Activated effector memory CD4-positive, alpha-beta T cell treated with anti-CD3 and anti-CD28 coated beads, Interleukin-2, amount 50 U/mL, for 16 hours (primary cell): Measurements from ENCODE around the gene TGFBR2.
"Not testable (repeated sequence)": the region's sequence is repeated elsewhere in the genome, so short reads cannot be mapped to it uniquely, and the experiment has no call there.

Experiments used
- DNase-seq: peaks from one replicate; pipeline ENCODE4 v3.0.0-alpha.2; 2020

Gene TGFBR2

DNA sequence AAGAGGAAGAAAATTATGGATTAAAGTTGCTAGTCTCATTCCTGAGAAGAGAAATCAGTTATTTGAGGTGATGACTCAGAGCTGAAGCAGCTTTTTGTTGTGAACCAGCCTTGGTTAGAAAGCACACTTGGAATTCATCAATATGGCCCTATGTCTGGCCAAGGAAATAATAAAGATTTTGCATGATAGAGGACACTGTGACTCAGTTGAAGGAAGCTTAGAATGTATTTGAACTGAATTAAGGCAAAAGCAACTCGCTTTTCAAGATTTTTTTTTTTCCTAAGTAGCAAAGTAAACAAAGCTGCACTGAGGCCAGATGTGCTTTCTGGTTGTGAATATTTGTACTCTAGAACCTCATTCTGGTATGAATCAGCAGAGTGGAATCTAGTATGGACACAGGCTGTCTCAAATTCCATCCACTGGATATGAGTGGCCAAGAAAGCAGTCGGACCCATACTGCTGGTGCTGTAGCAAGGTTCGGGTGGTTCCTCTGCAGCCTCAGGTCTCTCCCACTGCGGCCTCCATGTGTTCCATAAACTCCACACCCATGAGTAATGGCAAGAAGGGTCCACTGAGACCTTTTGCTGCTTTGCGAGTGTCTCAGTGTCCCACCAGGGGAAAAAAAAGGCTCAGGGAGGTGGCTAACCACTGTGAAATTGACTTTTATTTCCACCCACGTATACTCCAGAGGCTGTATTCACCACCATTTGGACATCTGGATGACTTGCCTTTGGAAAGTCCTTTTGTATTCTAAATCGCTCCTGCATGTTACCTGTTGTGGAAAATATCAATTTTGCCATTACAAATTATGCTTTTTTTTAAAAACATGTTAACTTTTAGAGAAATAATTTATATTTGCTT is 53.1 kb downstream of the TGFBR2 start:
- DNase-seq: no peak

- no peak for DNase-seq
These were observed 53.7 kb downstream of the TGFBR2 start for GRCh38 chr3:30660136-30660535.

DNA sequence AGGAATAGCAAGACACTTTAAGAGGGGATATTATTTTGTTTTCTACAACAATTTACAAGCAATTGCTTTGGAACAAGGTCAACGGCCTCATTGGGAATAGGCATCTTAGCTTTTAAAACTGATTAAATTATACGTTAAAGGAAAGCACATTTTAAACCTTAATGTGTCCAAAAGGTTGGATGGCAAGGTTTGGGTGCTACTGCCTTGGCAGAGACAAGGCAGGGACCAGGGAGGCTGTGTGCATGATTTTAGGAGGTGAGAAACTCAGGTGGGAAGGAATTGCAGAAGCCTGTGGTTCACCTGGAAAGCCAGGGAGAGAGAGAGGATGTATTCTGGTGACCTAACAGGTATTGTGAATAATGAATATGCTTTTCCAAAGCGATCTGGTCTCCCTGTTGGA is 54.3 kb downstream of the TGFBR2 start:
- DNase-seq: no peak

GRCh38 chr3:30661098-30661873 is 54.9 kb downstream of the TGFBR2 start:
- no peak for DNase-seq

GRCh38 chr3:30662836-30663235 is 56.4 kb downstream of the TGFBR2 start:
- DNase-seq: no peak

DNA sequence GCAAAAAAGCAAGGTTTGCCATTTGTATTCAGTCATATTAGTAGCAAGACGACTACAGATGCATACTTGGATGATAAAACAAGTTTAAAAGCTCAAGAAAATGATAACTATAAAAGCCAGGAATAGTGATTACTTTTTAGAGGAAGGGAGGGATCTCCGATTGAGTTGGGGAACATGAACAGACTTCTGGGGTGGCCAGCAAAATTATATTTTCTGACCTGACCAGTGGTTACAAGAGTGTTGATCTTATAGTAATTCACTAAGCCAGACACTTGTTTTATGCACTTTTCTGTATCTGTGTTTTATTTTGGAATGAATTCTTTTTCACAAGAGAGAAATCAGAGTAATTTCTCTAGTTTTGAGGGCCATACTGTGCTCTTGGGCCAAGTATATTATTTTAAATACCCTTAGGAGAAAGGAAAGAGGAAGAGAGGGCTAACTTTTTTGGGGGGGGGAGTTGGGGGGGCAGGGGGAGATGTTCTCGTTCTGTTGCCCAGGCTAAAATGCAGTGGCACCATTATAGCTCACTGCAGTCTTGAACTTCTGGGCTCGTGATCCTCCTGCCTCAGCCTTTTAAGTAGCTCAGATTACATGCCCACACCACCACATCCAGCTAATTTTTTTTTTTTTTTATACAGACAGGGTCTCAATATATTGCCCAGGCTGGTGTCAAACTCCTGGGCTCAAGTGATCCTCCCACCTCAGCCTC is 57.3 kb downstream of the TGFBR2 start:
- no peak for DNase-seq

DNA sequence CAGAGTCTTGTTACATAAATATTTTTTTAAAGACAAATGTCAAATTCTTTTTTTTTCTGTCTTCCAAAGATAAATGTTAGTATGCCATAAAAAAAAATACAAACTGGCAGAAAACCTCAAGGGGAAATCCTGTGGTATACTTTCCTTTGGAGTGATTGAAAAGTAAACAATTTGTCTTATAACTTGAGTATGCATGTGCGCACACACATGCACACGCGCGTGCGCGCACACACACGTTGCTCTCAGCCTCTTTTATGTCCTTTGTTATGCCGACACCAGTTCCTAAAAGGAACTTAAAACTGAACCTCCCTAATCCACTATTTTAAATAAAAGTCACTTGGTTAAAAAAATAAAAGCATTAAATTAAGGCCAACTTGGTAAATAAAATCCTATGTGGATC is 58.1 kb downstream of the TGFBR2 start:
- DNase-seq: no peak

- no peak for DNase-seq
These were observed 58.5 kb downstream of the TGFBR2 start for GRCh38 chr3:30664884-30665283.

GRCh38 chr3:30665539-30665938 is 59.1 kb downstream of the TGFBR2 start:
- DNase-seq: no peak

DNA sequence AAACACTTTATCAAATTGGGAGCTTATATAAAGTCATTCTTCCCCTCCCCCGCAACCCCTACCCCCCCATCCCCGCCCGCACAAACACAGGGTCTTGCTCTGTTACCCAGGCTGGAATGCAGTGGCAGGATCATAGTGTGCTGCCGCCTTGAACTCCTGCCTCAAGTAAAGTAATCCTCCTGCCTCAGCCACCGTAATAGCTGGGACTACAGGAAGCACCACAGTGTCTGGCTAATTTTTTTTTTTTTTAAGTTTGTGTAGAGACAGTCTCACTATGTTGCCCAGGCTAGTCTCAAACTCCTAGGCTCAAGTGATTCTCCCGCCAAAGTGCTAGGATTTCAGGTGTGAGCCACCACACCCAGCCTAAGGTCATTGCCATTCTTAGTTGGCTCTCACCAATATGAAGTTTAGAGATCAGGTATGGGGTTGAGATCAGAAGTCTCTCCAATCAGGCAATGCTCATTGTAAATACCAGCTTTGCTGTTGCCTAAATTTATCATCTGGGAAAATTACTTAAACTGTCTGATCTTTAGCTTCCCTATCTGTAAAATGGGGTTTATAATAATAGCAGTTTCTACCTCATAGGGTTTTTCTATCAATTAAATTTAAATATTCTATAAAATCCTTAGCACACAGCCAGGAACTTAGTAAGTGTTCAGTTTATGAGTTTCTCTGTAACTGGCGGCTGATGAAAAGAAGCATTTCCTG is 60.3 kb downstream of the TGFBR2 start:
- DNase-seq: no peak

- DNase-seq: no peak
These were observed 60.9 kb downstream of the TGFBR2 start for GRCh38 chr3:30667280-30667651.

GRCh38 chr3:30668051-30668609 is 61.7 kb downstream of the TGFBR2 start:
- DNase-seq: no peak

- not testable (repeated sequence) for DNase-seq
These were observed 63.0 kb downstream of the TGFBR2 start for GRCh38 chr3:30669360-30669934.

DNA sequence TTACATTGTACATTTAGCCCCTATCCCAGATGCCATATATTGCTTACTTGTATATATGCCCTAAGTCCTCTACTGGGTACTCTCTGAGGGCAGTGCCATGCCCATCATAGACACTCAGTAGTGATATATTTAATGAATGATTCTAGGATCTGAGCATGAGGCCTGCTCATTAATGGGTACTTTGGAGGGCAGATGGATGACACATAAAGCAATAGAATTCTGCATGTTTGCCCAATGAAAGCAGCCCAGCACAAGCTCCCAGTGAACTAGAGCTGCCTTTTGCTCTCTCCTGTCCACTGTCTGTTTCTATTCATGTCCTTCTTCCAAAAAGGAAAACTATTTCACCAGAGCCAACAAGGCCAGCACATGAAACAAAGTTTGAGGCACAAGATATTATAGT is 63.9 kb downstream of the TGFBR2 start:
- DNase-seq: no peak

DNA sequence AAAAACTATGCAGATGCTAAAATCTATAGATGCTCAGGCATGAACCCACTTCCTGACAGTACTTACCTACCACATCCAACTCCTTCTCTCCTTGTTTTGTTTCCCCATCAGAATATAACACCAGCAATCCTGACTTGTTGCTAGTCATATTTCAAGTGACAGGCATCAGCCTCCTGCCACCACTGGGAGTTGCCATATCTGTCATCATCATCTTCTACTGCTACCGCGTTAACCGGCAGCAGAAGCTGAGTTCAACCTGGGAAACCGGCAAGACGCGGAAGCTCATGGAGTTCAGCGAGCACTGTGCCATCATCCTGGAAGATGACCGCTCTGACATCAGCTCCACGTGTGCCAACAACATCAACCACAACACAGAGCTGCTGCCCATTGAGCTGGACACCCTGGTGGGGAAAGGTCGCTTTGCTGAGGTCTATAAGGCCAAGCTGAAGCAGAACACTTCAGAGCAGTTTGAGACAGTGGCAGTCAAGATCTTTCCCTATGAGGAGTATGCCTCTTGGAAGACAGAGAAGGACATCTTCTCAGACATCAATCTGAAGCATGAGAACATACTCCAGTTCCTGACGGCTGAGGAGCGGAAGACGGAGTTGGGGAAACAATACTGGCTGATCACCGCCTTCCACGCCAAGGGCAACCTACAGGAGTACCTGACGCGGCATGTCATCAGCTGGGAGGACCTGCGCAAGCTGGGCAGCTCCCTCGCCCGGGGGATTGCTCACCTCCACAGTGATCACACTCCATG is 65.3 kb downstream of the TGFBR2 start:
- DNase-seq: no peak

DNA sequence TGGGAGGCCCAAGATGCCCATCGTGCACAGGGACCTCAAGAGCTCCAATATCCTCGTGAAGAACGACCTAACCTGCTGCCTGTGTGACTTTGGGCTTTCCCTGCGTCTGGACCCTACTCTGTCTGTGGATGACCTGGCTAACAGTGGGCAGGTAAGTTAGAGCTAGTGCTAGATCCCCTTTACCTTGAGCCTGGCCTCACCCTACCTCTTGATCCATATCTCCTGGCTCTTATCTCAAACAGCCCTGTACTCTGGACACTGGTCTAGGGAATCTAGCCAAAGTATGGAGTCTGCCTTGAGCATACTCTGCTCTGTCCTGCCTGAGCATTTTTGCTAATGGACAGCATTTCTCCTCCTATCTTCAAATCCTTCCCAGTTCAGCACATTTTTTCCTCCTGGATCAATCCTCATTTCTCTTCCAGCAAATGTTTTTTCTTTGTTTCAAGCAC is 65.9 kb downstream of the TGFBR2 start:
- DNase-seq: no peak

- no peak for DNase-seq
These were observed 66.6 kb downstream of the TGFBR2 start for GRCh38 chr3:30672959-30673358.

- DNase-seq: no peak
These were observed 67.3 kb downstream of the TGFBR2 start for GRCh38 chr3:30673425-30674341.

DNA sequence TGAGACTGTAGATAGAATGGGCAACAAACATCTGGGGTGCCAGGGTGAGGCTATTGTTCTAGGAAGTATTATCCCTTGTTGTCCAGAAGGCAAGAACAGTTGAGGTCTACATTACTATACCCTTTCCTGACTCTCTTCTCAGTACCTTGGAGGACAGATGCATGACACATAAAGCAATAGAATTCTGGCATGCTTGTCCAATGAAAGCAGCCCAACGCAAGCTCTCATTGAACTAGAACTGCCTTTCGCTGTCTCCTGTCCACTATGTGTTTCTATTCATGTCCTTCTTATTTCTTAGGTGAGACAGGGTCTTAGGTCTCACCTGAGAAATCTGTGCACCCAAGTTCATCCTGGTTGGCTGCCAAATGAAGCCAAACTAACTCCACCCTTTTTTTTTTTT is 68.6 kb downstream of the TGFBR2 start:
- DNase-seq: no peak

DNA sequence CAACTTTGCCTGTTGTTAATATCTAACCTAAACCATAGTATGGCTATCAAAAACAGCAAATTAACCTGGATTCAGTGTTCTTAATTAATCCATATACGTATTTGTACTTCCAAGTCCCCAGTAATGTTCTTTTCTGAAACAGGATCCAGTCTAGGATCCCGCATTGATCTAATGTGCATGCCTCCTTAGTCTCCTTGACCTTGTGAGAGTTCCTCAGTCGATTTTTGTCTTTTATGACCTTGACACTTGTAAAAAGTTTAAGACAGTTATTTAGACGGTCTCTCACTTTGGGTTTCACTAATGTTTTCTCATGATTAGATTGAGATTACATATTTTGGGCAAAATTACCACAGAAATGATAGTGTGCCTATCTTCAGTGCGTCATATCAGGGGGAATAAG is 69.4 kb downstream of the TGFBR2 start:
- DNase-seq: no peak
